Sigmoid colon (tissue), 3 donors: Measurements from ENCODE around the gene COMT.

Experiments used
- POLR2A ChIP-seq, 2 donors: fragments of 450-650 bp; IDR thresholded peaks; one replicate each; pipeline ENCODE4 v1.6.1; 2016; ENCODE audit warnings: antibody characterized with exemption in 2 of 2, mild to moderate bottlenecking in 2 of 2, moderate library complexity in 2 of 2
- TF ChIP-seq, protein P1 (sequence below), 4 experiments: fragments of 450-650 bp in 3 of 4; fragments of 200-600 bp in 1 of 4; IDR thresholded peaks; one replicate each; pipeline ENCODE4 v1.5.1; 2016 to 2019; ENCODE audit warnings: antibody characterized with exemption in 4 of 4, mild to moderate bottlenecking in 3 of 4, moderate library complexity in 2 of 4

DNA sequence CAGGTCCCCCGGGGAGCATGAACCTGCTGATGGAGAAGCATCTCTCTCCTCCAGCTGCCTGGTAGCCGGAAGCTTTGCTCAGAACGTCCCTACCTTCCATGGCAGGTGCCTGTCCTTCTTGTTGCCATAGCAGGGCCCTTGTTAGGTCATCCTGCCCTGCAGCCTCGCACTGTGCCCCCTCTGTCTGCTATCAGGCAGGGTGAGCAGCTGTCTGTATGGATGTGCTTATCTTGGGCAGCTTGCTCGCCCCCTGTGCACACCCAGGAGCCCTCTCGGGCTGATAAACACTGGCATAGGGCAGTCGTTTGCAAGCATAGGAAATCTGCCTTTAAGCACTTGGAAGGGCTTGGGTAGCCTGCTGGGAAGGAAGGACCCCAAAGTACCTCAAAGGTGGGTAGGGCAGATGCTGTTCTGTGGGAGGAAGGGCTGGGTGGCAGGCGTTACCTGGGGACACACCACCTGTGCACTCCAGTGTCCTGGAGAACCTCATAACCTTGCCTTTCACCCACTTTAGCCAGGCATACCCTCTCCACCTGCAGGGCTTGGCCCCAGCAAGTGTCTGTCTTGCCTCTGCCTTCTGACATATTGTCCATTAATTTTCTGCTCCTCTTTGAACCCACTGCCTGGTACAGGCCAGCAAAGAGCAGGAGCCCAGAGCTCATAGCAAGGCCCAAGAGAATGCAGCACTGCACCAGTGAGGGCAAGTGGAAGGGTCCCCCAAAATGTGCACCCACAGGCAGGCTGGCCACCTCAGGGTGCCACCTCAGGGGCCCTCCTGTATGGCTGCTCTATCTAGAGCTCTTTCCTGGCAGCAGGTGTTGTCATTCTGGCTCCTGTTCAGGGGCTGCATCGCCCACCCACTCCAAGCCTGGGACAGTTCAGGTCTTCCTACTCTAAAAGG lies 8.0 kb upstream of the COMT start:
- no peak for TF ChIP-seq POLR2A (IDR thresholded peaks at IDR 0.05)
- TF ChIP-seq, protein P1, sequence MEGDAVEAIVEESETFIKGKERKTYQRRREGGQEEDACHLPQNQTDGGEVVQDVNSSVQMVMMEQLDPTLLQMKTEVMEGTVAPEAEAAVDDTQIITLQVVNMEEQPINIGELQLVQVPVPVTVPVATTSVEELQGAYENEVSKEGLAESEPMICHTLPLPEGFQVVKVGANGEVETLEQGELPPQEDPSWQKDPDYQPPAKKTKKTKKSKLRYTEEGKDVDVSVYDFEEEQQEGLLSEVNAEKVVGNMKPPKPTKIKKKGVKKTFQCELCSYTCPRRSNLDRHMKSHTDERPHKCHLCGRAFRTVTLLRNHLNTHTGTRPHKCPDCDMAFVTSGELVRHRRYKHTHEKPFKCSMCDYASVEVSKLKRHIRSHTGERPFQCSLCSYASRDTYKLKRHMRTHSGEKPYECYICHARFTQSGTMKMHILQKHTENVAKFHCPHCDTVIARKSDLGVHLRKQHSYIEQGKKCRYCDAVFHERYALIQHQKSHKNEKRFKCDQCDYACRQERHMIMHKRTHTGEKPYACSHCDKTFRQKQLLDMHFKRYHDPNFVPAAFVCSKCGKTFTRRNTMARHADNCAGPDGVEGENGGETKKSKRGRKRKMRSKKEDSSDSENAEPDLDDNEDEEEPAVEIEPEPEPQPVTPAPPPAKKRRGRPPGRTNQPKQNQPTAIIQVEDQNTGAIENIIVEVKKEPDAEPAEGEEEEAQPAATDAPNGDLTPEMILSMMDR (IDR thresholded peaks at IDR 0.05), result no peak
